Stimulated activated CD8-positive, alpha-beta memory T cell treated with anti-CD3 and anti-CD28 coated beads, Interleukin-15, amount 100 ng/mL, for 48 hours (primary cell): Measurements from ENCODE around the gene CYTH4.
A peak's percentile ranks its signal among the peaks of the same experiment; 100 is the strongest.

Experiments used
- DNase-seq, 2 donors: peaks; one replicate each; pipeline ENCODE4 v3.0.0-alpha.2; 2020; ENCODE audit warnings: low read depth in 2 of 2

CYTH4 gene

DNA sequence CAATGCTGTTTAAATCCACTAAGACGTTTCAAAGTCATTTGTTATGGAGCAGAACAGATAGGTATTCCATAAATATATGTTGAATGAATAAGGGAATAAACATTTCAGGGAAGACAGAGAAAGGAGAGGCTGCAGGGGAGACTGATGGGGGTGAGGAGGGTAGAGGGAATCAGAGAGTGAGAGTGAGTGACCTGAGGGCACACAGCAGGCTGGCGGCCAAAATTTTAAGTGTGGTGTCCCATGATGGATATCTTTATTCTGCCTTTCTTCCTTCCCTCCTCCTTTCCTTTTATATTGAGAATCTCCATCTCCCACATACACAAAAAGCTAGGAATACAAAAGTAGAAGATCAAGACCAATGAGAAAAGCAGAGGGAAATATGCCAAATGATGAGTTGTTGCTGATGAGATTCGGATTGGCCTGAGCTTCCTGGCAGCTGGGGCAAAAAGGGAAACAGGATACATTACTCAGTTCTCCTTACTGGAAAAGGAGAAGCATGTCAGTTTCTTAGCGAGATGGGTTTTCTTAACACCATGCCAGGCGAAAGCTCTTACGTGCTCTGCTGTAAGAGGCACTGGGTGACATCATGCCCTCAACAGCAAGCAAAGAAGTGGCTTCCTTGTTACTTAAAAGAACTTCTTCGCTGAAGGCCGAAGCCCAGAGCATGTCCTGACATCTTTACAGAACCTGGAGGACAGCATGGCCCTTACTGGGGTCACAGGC lies 11.2 kb upstream of the CYTH4 start:
- no peak for DNase-seq

DNA sequence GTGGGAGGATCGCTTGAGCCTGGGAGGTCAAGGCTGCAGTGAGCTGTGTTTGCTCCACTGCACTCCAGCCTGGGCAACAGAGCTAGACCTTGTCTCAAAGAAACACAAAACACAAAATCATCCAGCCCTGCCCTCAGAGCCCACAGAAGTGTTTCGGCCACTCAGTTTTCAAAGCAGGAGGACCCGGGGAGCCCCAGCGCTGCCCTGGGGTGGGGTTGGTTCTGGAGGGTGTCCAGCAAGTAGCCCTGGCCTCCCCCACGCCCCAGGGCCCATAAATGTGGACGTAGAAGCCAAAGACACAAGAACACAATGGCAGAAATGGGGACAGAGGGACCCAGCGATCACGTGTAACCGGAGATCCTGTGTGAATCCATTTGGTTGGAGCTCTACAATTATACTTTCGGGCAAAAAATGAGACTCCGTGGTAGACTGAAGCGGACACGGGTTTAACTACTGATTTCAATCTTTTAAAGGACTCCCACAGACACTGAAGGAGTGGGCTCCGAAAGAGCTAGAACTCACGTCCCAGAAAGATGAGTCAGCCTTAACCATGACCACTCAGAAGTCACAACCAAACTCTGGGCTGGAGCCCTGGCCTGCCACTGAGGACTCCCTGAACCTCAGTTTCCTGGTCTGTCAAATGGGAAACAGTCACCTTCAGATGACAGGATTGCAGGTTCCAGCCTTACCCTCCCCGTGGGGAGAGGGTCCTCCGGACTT lies 9.0 kb upstream of the CYTH4 start:
- DNase-seq, result peak; percentile 25 to 30

DNA sequence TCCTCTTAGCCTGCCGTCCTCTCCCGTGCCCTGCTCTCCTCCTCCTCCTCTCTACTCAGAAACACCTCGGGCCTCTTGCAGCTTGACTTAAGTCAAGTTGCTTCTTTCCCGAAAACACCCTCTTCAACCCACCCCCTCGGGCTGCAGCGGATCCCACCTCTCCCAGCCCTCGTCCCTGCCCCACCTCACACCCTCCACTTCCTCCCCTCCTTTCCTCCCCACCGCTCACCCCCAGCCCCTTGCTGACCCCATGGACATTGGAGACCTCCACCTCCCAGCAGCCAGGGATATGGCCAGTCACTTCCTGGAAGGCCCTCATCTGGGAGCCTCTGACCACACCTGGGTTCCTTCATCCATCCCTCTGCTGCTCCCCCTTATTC lies 8.5 kb upstream of the CYTH4 start:
- DNase-seq, result no peak

DNA sequence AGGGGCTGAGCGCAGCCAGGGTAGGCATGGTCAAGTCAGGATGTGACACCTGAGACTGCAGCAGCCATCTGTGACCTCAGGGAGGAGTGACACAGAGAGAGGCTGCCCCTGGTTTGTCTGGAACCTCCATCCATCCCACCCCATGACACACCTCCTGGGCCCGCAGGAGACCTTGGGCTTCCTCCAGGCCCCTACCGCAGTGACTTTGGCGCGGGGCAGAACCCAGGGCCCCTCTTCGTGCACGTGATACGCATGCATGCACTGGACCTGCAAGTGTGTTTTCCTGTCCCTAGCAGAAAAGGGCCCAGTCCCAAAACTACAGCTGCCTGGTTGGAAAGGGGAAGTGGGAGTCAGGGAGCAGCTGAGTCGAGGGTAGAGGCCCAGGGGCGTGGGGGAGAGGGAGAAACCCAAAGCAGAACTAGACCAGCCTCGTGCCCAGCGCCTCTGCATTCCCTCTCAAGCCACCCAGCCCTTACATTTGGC lies 7.9 kb upstream of the CYTH4 start:
- no peak for DNase-seq

DNA sequence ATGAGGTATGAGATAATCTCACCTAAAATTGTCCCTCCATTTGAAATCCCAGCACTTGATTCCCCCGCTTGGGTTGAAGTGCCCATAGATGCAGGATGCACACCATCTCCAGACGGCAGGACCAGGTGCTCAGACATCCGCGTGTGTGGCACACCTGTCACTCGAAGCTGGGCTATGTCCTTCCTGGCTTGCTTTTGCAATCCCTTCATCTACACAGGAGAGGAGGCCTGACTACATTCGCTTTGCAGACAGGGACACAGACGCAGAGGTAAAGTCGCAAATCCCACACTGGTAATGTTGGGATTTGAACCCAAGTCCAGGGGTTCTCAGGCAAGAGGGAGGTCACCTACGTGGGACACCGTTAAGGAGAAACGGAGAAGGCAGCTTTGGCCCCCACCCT lies 7.2 kb upstream of the CYTH4 start:
- DNase-seq, result no peak

DNA sequence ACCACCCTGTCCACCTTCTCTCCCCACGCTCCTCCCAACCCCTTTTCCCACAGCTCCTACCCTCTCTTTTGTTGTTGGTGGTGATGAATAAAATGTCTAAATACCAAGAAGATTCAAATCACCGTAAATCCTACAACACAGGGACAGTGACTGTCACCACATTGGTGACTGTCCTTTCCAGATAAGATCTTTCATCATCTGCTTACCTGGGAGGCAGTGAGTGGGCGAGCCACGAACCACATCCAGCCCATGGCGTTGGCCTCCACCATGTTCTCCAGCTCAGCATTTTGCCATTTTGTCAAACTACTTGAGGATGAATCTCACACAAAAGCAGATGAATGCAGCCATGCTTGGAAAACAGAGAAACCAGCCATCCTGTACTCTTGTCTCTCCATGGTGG lies 6.7 kb upstream of the CYTH4 start:
- peak; percentile 63 to 66 for DNase-seq

DNA sequence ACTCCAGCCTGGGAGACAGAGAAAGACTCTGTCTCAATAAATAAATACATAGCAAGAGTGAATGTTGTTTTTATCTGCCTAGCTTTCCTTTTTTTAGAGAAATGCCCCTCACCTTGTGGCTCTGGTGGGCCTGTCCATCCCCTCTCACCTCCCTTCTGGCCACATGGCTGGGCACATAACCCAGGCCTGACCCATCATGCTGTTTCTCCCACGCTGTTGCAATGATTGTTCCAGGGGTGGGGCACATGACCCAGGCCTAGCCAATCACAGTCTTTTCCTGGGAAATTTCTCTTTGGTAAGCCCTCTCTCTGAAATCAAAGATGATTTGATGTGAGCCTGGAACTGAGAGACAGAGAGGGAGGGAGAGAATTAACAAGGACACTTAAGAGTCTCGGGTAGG lies 5.5 kb upstream of the CYTH4 start:
- DNase-seq, result no peak

DNA sequence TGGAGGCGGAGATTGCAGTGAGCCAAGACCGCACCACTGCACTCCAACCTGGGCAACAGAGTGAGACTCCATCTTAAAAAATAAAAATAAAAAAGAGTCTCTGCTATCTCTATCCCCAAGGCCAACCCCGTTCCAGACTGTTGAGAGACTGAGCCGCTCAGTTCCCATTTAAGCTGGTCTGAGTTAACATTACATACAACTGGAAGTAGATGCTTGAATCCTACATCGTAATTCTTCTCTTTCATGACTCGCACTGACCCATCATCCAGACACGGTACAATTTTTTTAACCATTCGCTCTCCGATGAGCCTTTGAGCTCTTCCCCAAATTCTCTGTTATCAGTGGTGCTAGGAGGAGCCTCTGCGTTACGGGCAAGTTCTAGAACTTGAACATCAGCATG lies 4.9 kb upstream of the CYTH4 start:
- DNase-seq, result no peak

DNA sequence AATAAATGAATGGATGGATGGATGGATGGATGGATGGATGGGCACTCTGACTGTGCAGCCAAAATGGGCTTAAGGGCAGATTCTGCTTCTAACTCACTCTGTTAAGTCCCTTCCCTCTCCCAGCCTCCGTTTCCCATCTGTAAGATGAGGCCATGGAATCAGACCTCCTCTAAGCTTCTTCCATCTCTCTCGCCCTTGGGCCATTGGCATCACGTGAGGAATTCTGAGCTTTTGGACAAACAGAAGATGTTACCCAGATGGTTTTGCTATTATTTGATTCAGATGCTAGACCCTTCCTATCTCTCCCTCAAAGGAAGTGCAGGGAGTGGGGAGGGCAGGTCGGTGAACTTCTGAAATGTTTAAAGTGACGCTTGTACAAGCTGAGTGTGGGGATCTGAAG lies 4.0 kb upstream of the CYTH4 start:
- no peak for DNase-seq

DNA sequence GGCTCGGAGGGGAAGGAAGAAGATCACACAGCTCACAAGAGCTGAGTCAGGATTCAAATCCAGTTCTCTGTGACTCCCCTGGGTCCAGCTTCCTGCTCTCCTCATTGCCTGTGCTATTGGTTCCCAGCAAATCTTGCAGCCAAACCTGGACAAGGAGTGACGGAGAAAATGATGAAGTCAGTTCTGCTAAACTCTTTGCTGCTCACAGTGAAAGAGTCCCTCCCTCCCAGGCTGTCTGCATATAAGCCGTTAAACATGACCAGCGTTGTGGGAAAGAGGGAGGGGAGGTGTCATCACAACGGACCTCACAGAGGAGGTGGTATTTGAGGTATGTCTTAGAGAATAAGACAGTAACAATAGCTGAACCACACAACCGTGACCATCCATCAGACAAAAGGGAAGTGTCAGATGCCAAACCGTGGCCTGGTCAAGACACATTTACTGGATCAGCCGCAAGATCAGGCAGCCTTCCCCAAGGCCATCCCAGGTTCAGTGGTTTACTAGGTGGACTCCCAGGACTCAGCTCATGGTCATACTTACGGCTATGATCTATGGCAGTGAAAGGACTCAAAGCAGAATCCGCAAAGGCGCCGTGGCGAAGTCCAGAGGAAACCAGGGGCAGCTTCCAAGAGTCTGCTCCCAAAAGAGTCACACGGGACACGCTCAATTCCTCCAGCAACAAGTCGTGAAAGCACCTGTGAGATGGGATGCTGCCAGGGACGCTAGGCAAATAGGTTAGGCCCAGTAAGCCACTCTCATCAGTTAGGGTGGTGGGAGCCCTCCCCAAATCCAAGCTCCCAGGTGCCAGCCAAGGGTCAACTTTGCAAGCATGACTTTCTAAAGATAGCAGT lies 2.8 kb upstream of the CYTH4 start:
- DNase-seq, result no peak

DNA sequence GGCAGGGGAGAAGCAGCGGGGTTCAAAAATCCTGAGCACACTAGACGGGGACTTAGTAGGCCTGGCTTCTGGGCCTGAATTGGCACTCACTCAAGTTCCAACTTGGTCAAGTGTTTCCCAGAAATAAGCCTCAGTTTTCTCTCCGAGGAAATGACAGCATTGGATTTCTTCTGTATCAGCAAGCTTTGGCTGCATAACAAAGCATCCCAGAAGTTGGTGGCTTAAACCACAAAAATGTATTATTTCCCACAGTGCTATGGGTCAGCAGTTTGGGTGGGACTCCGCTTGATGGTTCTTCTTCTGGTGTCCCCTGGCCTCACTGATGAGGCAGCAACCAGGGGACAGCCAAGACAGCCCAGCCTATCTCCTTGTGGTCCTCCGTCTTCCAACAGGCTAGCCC lies 1.6 kb upstream of the CYTH4 start:
- DNase-seq, result no peak

DNA sequence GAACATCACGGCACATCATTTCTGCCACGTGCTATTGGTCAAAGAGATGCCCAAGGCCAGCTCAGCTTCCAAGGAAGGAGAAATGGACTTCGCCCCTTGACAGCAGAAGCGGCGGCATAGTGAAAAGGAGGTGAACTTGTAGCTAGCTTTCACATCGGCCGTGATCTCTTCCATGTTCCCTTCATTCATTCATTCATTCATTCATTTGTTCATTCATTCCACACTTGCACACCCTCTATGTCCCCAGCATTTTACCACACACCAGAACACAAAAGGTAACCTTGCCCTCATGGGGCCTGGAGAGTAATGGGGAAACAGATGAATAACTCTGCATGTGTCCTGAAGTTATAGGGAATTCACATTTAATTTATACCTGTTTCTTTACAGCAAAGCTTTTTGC lies 1.1 kb upstream of the CYTH4 start:
- DNase-seq, result no peak

DNA sequence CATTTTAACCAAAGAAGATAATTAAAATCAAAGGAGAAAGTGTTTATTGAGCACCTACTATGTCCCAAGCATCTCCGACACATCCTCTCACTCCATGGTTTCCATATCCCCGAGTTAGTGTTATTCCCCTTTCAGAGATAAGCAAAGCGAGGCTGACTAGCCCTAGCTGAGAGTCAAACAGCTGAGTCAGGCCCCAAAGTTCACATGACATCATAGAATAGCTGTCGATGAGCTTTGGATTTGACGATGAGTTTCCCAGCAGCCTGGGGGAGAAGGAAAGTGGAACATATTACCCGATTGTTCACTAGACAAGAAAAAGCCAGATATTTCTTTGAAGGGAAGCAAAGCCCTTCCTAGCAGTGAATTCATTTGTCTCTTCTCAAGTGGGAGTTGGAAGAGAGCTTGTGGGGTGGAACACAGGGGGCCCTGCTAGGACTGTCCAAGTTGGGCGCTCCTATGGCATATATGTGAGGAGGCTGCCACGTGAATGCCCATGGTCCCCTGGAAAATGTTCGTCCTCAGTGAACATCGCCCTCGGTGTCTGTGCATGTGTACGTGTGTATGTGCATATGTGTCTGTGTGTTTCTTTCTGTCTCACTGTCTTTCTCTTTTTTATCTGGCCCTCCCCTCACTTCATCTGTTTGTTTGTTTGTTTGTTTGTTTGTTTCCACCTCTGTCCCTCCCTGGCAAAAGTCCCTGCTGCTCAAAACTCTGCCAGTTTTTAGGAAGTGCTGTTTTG lies 493 bp upstream of the CYTH4 start:
- DNase-seq, result no peak

DNA sequence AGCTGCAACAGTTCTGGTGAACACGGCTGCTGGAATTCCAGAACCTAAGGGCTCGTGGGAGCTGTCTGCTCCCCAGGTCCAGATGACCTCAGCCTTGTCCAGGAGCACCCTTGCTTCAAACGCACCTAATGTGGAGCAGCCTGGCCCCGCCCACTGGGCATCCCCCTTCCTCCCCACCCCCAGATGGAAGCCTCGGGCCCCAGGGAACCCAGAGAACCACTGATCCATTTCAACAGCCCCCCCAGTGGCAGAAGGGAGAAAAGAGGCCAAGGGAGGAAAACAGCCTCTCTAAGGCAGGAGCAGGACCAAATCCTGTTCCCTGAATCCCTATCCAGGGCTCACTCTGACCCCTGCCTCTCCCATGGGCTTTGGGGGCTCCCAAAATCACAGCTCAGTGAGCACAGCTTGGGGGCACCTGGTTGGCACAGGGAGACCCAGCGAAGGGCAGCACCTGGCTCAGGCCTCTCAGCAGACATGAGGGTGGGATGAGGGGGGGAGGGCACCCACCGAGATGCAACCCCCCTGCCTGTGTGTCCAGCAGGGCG lies 1.2 kb downstream of the CYTH4 start:
- peak in 1 of 2 donors; percentile 51 for DNase-seq

DNA sequence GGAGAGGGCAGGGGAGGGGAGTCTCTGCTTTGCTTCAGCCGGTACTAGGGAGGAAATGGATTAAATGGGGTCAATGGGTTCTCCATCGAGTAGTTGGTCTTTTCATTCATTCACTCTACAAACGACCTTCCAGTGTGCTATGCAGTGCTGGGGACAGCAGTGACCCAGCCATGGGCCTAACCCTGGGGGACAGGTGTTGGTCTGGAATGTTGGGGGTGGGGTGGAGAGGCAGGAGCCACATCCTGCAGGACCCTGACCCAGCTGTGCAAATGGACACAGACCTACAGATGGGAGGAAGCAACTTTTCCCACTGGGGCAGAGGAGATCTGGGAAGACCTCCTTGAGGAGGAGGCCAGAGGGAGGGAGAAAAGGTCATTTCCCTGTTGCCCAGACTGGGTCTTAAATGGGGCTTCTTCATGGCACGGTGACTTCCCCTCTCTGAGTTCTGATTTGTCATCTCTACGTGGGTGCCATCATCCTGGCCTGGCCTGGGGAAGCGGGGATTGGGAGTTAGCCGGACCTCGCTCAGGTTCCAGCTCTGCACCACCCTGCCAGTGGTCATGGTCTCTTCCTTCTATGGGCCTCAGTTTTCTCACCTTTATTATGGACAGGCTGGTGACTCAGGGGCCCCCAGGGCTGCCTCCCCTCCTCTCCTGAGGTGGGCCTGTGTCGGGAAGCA lies 2.0 kb downstream of the CYTH4 start:
- DNase-seq, result no peak

DNA sequence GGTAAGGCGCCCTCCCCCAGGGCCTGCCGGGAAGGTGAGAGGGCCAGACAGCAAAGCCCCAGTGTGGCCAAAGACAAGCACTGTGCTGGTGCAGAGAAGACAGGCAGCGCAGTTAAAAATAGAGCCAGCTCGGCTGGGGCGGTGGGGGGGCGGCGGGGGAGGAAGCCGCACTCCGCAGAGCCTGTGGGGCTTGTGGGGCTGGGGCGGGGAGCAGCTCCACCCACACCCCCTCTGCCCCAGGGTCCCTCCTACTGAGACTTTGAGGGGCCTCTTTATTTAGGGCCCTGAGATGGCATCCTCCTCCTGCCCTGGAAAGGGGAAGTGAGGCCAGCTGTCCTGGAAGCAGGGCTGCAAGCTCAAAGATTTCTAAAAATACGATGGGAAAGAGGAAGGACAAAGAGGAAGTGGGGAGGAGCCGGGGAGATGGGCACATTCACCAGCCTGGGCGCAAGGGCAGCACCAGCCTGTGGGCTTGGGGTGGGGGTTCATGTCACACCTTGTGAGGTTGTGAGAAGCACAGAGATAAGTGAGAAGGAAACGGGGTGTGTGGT lies 2.6 kb downstream of the CYTH4 start:
- DNase-seq, result no peak

DNA sequence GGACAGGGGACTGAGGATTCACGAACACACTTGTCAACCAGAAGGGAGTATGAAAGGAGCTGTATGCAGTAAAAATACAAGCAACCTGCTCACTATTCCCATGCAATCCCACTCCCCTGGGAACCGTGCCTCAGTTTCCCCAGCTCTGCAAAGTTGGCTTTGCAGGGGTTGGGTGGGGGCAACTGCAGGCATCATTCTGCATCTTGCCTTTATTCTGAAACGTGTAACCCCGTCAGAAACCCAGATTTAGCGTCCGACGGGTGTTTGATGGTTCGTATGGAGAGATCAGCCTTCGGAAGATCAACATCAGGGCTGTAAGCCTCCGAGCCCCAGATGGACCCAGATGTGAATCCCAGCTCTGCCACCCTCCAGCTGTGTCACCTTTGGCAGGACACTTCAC lies 3.6 kb downstream of the CYTH4 start:
- DNase-seq, result no peak

DNA sequence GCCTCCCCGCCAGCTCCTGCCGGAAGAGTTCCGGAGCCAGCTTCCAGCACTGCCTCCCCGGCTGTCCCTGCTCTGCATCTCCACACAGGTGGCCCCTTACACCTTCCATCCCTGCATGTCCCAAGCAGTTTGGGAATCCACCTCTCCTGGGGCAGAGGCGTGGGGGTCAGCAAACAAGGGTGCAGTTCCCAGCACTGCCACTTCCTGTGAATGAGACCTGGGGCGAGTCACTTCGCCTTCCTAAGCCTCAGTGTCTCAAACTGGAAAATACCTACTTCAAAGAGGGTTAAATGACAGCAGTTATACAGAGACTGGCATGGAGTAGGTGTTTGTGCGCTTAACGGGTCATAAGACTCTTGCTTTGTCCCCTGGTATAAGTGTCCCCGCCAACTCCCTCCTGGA lies 5.2 kb downstream of the CYTH4 start:
- no peak for DNase-seq

DNA sequence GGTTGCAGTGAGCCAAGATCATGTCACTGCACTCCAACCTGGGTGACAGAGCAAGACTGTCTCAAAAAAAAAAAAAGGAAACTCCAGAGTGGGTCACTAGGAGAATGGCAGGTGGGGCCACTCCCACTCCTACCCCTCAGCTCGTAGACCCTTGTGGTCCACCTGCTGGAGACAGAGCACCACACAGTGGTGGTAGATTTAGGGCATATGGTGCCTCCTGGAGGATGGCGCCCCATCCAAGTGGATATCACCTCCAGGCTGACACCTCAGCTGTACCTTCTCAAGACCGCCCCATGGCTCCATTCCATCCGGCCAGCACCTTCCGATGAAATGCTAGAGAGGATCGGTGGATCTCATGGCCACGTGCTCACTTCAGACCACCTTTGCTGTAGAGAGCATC lies 6.2 kb downstream of the CYTH4 start:
- DNase-seq, result no peak

DNA sequence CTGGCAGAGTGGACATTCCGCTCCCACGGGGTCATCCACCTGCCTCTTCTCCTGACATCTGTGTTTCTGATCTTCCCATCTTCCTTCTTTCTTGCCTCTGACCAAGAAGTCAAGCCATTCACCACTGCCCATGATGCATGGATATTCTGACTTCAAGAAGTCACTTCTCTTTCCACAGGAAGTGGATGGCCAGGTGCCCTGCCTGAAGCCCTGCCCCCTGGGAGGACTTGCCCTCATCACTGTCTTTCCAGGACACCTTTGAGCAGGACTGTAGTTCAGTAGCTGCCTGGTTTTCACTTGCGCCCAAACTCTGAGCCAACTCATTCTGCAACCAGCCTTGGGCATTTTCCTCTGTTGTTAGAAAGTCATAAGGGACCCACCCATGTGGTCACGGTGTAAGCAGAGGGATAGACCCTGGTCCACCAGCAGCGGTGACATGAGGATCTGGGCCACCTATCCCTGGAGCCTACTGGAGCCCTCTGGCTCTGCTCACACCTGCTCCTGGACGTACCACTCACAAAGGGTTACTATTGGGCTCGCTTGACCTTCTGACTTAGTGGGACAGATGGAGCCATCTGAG lies 6.9 kb downstream of the CYTH4 start:
- no peak for DNase-seq
